HCT116 (cell line): ENCODE data around the gene SPATS2L. TPM values are rescaled to one million over a fixed set of nuclear protein-coding genes. Genes with fewer than 3 reads are reported as not detected.

Experiments
- ATAC-seq: fragments of 200-7000 bp; cut with Tn5 transposase; 2 replicates; pipeline ENCODE4 v1.9.1; 2020; ENCODE audit warnings: mild to moderate bottlenecking, moderate library complexity
- BruUV-seq: library from RNA; stranded (reverse); fragments of 400-500 nt; replicated peaks from 2 replicates; lab custom pipeline; 2021; lab: Mats Ljungman, UMichigan
- CTCF ChIA-PET: fragments of 300-600 bp; sonication (Branson Sonifier 250); formaldehyde crosslinking; loops from one replicate; lab custom pipeline; 2021; ENCODE audit warnings: antibody characterized with exemption; lab: Charles Lee
- POLR2A ChIA-PET: fragments of 300-600, 350-600 bp; sonication (Branson Sonifier 250); formaldehyde crosslinking; loops from one replicate; lab custom pipeline; 2021; ENCODE audit warnings: antibody characterized with exemption; lab: Charles Lee
- RAD21 ChIA-PET, 2 experiments: fragments of 300-600 bp; sonication (Branson Sonifier 250); formaldehyde crosslinking; loops; one replicate each; lab custom pipeline; 2023; ENCODE audit warnings: low total read pairs in 2 of 2; ENCODE audit not compliant: uncharacterized antibody in 2 of 2, unreplicated experiment in 2 of 2, low non-redundant PET in 1 of 2; lab: Charles Lee
- DNase-seq: peaks from one replicate; pipeline ENCODE4 v3.0.0-alpha.2; 2010; ENCODE audit warnings: low read depth, low spot score
- H2AFZ ChIP-seq: fragments of 200-600 bp; shearing (Covaris generic), sonication (generic); 2 replicates; pipeline ENCODE4 v1.6.1; 2017; ENCODE audit warnings: low read depth, mixed run types, mixed read lengths, antibody characterized with exemption, low read length; ENCODE audit not compliant: poor library complexity, severe bottlenecking
- H3K27ac ChIP-seq: 2 replicates; pipeline ENCODE4 v1.5.1; 2012; ENCODE audit warnings: low read depth, low read length
- H3K27me3 ChIP-seq: fragments of 200-600 bp; sonication (generic); 2 replicates; pipeline ENCODE4 v1.6.1; 2016; ENCODE audit warnings: mixed run types, low read length, mixed read lengths; ENCODE audit not compliant: insufficient read depth
- H3K36me3 ChIP-seq, 2 experiments: fragments of 200-500 bp in 1 of 2; fragments of 200-600 bp in 1 of 2; sonication (Bioruptor generic) in 1 of 2; sonication (generic) in 1 of 2; 2 replicates each; pipeline versions ENCODE4 v1.5.1 to v1.6.1; 2014 to 2016; ENCODE audit warnings: low read length in 2 of 2, inconsistent platforms in 1 of 2, mixed read lengths in 1 of 2, mixed run types in 1 of 2; ENCODE audit not compliant: insufficient read depth in 2 of 2, control insufficient read depth in 1 of 2
- H3K4me1 ChIP-seq, 2 experiments: fragments of 200-600 bp in 1 of 2; sonication (generic) in 1 of 2; 2 replicates each; pipeline versions ENCODE4 v1.5.1 to v1.6.1; 2012 to 2017; ENCODE audit warnings: low read length in 2 of 2, inconsistent platforms in 1 of 2, mild to moderate bottlenecking in 1 of 2, mixed read lengths in 1 of 2, mixed run types in 1 of 2, moderate library complexity in 1 of 2; ENCODE audit not compliant: insufficient read depth in 2 of 2, control insufficient read depth in 1 of 2
- H3K4me2 ChIP-seq: fragments of 200-600 bp; sonication (generic); 2 replicates; pipeline ENCODE4 v1.6.1; 2017; ENCODE audit warnings: mixed run types, low read length, mixed read lengths
- H3K4me3 ChIP-seq, 2 experiments: fragments of 200-600 bp in 1 of 2; sonication (generic) in 1 of 2; replicated peaks in 1 of 2; 2 replicates each; pipeline ENCODE4 v1.5.1; 2011 to 2016; ENCODE audit warnings: low read length in 2 of 2, control low read depth in 1 of 2, low read depth in 1 of 2, mild to moderate bottlenecking in 1 of 2, mixed read lengths in 1 of 2, mixed run types in 1 of 2
- H3K79me2 ChIP-seq: fragments of 200-600 bp; sonication (generic); 2 replicates; pipeline ENCODE4 v1.6.1; 2017; ENCODE audit warnings: mild to moderate bottlenecking, mixed run types, low read length, moderate library complexity, mixed read lengths; ENCODE audit not compliant: insufficient read depth
- H3K9ac ChIP-seq: fragments of 200-600 bp; sonication (generic); 2 replicates; pipeline ENCODE4 v1.6.1; 2016; ENCODE audit warnings: low read length, mixed read lengths
- H3K9me2 ChIP-seq: fragments of 200-600 bp; sonication (generic), shearing (Covaris generic); 2 replicates; pipeline ENCODE4 v1.6.1; 2017; ENCODE audit warnings: mixed run types, mild to moderate bottlenecking, moderate library complexity; ENCODE audit not compliant: insufficient read depth
- H3K9me3 ChIP-seq, 2 experiments: fragments of 200-500 bp in 1 of 2; fragments of 200-600 bp in 1 of 2; sonication (Bioruptor generic) in 1 of 2; sonication (generic) in 1 of 2; 2 replicates each; pipeline ENCODE4 v1.6.1; 2014 to 2017; ENCODE audit warnings: low read length in 2 of 2, mixed read lengths in 2 of 2, inconsistent platforms in 1 of 2, low read depth in 1 of 2, mild to moderate bottlenecking in 1 of 2, mixed run types in 1 of 2, moderate library complexity in 1 of 2; ENCODE audit not compliant: control insufficient read depth in 1 of 2, insufficient read depth in 1 of 2
- H4K20me1 ChIP-seq: fragments of 200-600 bp; sonication (generic), shearing (Covaris generic); 2 replicates; pipeline ENCODE4 v1.6.1; 2017; ENCODE audit warnings: mixed run types, mild to moderate bottlenecking, moderate library complexity; ENCODE audit not compliant: insufficient read depth
- ELF1 ChIP-seq: IDR thresholded peaks from 2 replicates; pipeline ENCODE4 v1.6.1; 2012; ENCODE audit warnings: low read depth, borderline replicate concordance
- EZH2phosphoT487 ChIP-seq: fragments of 200-600 bp; IDR thresholded peaks from 2 replicates; pipeline ENCODE4 v1.6.1; 2018; ENCODE audit warnings: antibody characterized with exemption, borderline replicate concordance
- FOSL1 ChIP-seq: IDR thresholded peaks from 2 replicates; pipeline ENCODE4 v1.6.1; 2012; ENCODE audit warnings: low read depth
- POLR2A ChIP-seq: IDR thresholded peaks from 2 replicates; pipeline ENCODE4 v1.7.0; 2011; ENCODE audit warnings: borderline replicate concordance; ENCODE audit not compliant: insufficient read depth, insufficient read length; ENCODE audit errors: extremely low read depth
- SP1 ChIP-seq: IDR thresholded peaks from 2 replicates; pipeline ENCODE4 v1.6.1; 2012; ENCODE audit warnings: low read depth
- SRF ChIP-seq: IDR thresholded peaks from 2 replicates; pipeline ENCODE4 v1.6.1; 2012; ENCODE audit warnings: low read depth
- ZNF274 ChIP-seq: fragments of 200-500 bp; sonication (Bioruptor generic); IDR thresholded peaks from 2 replicates; pipeline ENCODE4 v1.6.1; 2014; ENCODE audit warnings: mild to moderate bottlenecking, low read depth, low read length, inconsistent platforms
- intact Hi-C: fragments of 100-400 bp; cut with micrococcal nuclease; formaldehyde crosslinking; loops from 2 replicates; pipeline ENCODE4 v1.10.0; 2022
- total RNA-seq: library from RNA; stranded (reverse); gene quantifications from one replicate; pipeline ENCODE4 v1.2.1, GENCODE V29; 2021; ENCODE audit not compliant: unreplicated experiment
- TF ChIP-seq, protein P1 (sequence below): IDR thresholded peaks from 2 replicates; pipeline ENCODE4 v1.6.1; 2012
- TF ChIP-seq, protein P2 (sequence below), 3 experiments: fragments of 200-600 bp in 1 of 3; sonication (generic) in 1 of 3; IDR thresholded peaks in 2 of 3; conservative IDR thresholded peaks in 1 of 3; 2 replicates each; pipeline ENCODE4 v1.5.1; 2012 to 2017; ENCODE audit warnings: low read depth in 2 of 3, low read length in 2 of 3, antibody characterized with exemption in 1 of 3, borderline replicate concordance in 1 of 3, control low read depth in 1 of 3, mild to moderate bottlenecking in 1 of 3, mixed read lengths in 1 of 3, mixed run types in 1 of 3, moderate library complexity in 1 of 3; ENCODE audit not compliant: insufficient read depth in 1 of 3

SPATS2L gene
- total RNA-seq, 1 experiment from 2014 or later, result 87.1 TPM

DNA sequence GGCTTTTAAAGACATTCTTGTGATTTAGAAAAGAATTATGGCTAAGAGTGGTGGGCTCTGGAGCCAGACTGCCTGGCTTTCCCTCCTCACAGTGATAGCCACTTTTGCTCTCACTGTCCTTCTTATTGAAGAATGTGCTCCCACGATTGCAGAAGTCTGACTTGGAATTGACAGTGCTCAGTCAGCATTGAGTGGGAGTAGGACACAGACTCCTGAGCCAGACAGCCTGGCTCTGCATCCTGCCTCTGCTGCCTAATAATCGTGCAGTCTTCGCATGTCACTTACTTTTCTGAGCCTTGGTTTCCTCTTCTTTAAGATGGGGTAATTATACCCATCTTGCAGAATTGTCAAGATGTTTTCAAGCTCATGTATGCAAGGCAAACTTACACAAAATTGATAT is 23.3 kb downstream of the SPATS2L start:
- ATAC-seq, result no peak
- Histone ChIP-seq H3K4me1 (peaks cover 0 to 5% of the 10 kb centered on the region in 2 experiments; a peak in 1 of 4 replicates), H3K27me3 (no peaks in the 10 kb centered on the region), H3K36me3 (no peaks in the 10 kb centered on the region; a peak in 1 of 4 replicates), H3K79me2 (peaks cover 60% of the 10 kb centered on the region), H2AFZ (no peak overlapping the region), H3K4me2 (no peak overlapping the region), H3K9me3 (no peaks in the 10 kb centered on the region), H3K27ac (no peak overlapping the region), H3K4me3 (no peak overlapping the region), H3K9ac (no peak overlapping the region), H4K20me1 (no peaks in the 10 kb centered on the region), H3K9me2 (no peaks in the 10 kb centered on the region)
- intact Hi-C loops, result no loop called here
- DNase-seq, result no peak
- CTCF ChIA-PET, result no interaction called here
- no TSS peak for BruUV-seq
- POLR2A ChIA-PET, result no interaction called here
- RAD21 ChIA-PET, result no interaction called here
- TF ChIP-seq SRF, result no peak
- no peak for TF ChIP-seq EZH2phosphoT487
- TF ChIP-seq ZNF274, result no peak
- TF ChIP-seq FOSL1, result no peak
- no peak for TF ChIP-seq SP1
- no peak for TF ChIP-seq ELF1
- TF ChIP-seq, protein P1, sequence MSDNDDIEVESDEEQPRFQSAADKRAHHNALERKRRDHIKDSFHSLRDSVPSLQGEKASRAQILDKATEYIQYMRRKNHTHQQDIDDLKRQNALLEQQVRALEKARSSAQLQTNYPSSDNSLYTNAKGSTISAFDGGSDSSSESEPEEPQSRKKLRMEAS, result no peak
- TF ChIP-seq, all 23 proteins: peak for 0

DNA sequence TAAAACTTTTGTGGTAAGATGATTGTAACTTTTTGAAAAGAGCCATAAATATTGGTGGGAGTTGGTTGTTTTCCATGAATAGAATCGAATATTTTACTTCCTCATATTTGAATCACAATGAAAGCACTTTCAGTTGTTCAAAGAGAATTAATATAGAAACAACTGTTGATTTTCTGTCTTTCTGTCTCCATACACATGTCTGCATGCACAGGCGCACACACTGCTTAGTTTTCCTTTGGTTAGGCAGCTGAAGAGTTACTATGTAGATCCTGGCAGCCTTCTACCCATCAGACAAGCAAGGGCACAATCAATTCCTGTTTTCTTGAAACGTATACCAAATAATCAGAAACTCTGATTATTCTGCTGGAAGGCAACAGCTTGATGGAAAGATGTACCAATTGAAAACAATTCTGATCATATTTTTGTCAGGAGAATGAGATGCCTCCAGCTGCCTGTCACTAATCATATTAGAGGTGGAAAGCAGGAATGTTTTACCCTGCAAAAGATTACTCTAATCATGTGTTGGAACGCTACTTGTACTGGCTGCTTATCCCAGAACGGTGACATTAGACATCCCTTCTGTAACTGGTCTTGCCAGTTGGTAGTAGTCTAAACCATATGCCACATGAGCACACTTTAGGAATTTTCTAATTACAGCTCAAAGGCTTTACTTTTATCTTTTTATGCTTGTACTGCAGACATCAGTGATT is 24.0 kb downstream of the SPATS2L start:
- Histone ChIP-seq H3K4me2 (no peak overlapping the region), H3K9me3 (no peaks in the 10 kb centered on the region), H2AFZ (no peak overlapping the region), H3K36me3 (no peaks in the 10 kb centered on the region; a peak in 1 of 4 replicates), H3K27me3 (no peaks in the 10 kb centered on the region), H3K4me1 (peaks cover 1 to 10% of the 10 kb centered on the region in 2 experiments; a peak in 3 of 4 replicates), H3K79me2 (peaks cover 59% of the 10 kb centered on the region), H3K9ac (no peak overlapping the region), H3K27ac (no peak overlapping the region), H4K20me1 (no peaks in the 10 kb centered on the region), H3K9me2 (no peaks in the 10 kb centered on the region), H3K4me3 (no peak overlapping the region)
- ChIA-PET POLR2A (no interaction called here), RAD21 (no interaction called here), CTCF (no interaction called here)
- TF ChIP-seq FOSL1 (no peak), POLR2A (no peak), ELF1 (no peak)
- TF ChIP-seq, protein P2, sequence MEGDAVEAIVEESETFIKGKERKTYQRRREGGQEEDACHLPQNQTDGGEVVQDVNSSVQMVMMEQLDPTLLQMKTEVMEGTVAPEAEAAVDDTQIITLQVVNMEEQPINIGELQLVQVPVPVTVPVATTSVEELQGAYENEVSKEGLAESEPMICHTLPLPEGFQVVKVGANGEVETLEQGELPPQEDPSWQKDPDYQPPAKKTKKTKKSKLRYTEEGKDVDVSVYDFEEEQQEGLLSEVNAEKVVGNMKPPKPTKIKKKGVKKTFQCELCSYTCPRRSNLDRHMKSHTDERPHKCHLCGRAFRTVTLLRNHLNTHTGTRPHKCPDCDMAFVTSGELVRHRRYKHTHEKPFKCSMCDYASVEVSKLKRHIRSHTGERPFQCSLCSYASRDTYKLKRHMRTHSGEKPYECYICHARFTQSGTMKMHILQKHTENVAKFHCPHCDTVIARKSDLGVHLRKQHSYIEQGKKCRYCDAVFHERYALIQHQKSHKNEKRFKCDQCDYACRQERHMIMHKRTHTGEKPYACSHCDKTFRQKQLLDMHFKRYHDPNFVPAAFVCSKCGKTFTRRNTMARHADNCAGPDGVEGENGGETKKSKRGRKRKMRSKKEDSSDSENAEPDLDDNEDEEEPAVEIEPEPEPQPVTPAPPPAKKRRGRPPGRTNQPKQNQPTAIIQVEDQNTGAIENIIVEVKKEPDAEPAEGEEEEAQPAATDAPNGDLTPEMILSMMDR (IDR thresholded peaks at IDR 0.05 in 2 of 3, conservative IDR thresholded peaks at IDR 0.05 in 1 of 3; ENCODE audit: borderline replicate concordance in 1 of 3, insufficient read depth in 1 of 3, low read depth in 2 of 3, low read length in 2 of 3), result no peak
- ATAC-seq (no peak), DNase-seq (no peak)
- intact Hi-C loops, result no loop called here
- BruUV-seq, result no TSS peak
